ENCODE data around the gene STYXL1.

GRCh38 chr7:76056241-76056640 is 8.4 kb upstream of the STYXL1 start:
- no peak for TF ChIP-seq CTCF (IDR thresholded peaks at IDR 0.05)
- TF ChIP-seq POLR2A (IDR thresholded peaks at IDR 0.05), result no peak
